SKM-1 (cell line): ENCODE results near the gene SLITRK4.

Source experiments
- DNase-seq: peaks from one replicate; lab custom pipeline; 2025; ENCODE audit not compliant: unreplicated experiment; lab: John Stamatoyannopoulos, UW

The SLITRK4 gene

GRCh38 chrX:143635915-143636314 is at the start of gene SLITRK4:
Gene SLITRK4 (minus strand): TSS chrX:143636101. CDS start chrX:143631108, 4,993 bp downstream.
- DNase-seq = no peak

GRCh38 chrX:143683486-143683885 is 47.6 kb upstream of the SLITRK4 start:
- no peak for DNase-seq

GRCh38 chrX:143674926-143675325 is 39.0 kb upstream of the SLITRK4 start:
- DNase-seq = no peak

GRCh38 chrX:143669395-143669794 is 33.5 kb upstream of the SLITRK4 start:
- DNase-seq = no peak

- DNase-seq = no peak
These were observed 28.4 kb upstream of the SLITRK4 start for GRCh38 chrX:143664302-143664701.

GRCh38 chrX:143663755-143664154 is 27.9 kb upstream of the SLITRK4 start:
- no peak for DNase-seq

- no peak for DNase-seq
These were observed 25.4 kb upstream of the SLITRK4 start for GRCh38 chrX:143661286-143661685.

GRCh38 chrX:143648705-143649104 is 12.8 kb upstream of the SLITRK4 start:
- peak; percentile 47 for DNase-seq

GRCh38 chrX:143642426-143642825 is 6.5 kb upstream of the SLITRK4 start:
- no peak for DNase-seq

GRCh38 chrX:143636831-143637230 is 930 bp upstream of the SLITRK4 start:
- no peak for DNase-seq

- DNase-seq = peak; percentile 6
These were observed 1.0 kb downstream of the SLITRK4 start for GRCh38 chrX:143634663-143635455.

GRCh38 chrX:143634309-143634662 is 1.6 kb downstream of the SLITRK4 start:
- DNase-seq = no peak

- no peak for DNase-seq
These were observed 2.2 kb downstream of the SLITRK4 start for GRCh38 chrX:143633461-143634308.

- DNase-seq = peak; percentile 13
These were observed 3.1 kb downstream of the SLITRK4 start for GRCh38 chrX:143632625-143633410.

- DNase-seq = no peak
These were observed 12.2 kb downstream of the SLITRK4 start for GRCh38 chrX:143623657-143624056.

GRCh38 chrX:143621276-143621675 is 14.6 kb downstream of the SLITRK4 start:
- DNase-seq = no peak

- DNase-seq = no peak
These were observed 20.1 kb downstream of the SLITRK4 start for GRCh38 chrX:143615851-143616250.

- DNase-seq = no peak
These were observed 34.1 kb downstream of the SLITRK4 start for GRCh38 chrX:143601809-143602208.

GRCh38 chrX:143581240-143581639 is 54.7 kb downstream of the SLITRK4 start:
- no peak for DNase-seq

- peak; percentile 60 for DNase-seq
These were observed 55.6 kb downstream of the SLITRK4 start for GRCh38 chrX:143580266-143580665.
